GM12891 (cell line): ENCODE measurements around the gene TXNDC16.

Experiments
- POLR2A ChIP-seq: IDR thresholded peaks from 2 replicates; pipeline ENCODE4 v1.6.1; 2011; ENCODE audit warnings: low read depth, low read length, control low read depth
- POLR2AphosphoS5 ChIP-seq: IDR thresholded peaks from 2 replicates; pipeline ENCODE4 v1.6.1; 2011; ENCODE audit warnings: low read depth, low read length, control low read depth

- no peak for TF ChIP-seq POLR2A
- no peak for TF ChIP-seq POLR2AphosphoS5
Observed at GRCh38 chr14:52550661-52551060, 1.6 kb downstream of the TXNDC16 start.
